HCT116 (cell line): ENCODE results near the gene SAMSN1. TPM values are rescaled to one million over a fixed set of nuclear protein-coding genes. Genes with fewer than 3 reads are reported as not detected.

Experiments used
- ATAC-seq: fragments of 200-7000 bp; cut with Tn5 transposase; 2 replicates; pipeline ENCODE4 v1.9.1; 2020; ENCODE audit warnings: mild to moderate bottlenecking, moderate library complexity
- BruUV-seq: library from RNA; stranded (reverse); fragments of 400-500 nt; replicated peaks from 2 replicates; lab custom pipeline; 2021; lab: Mats Ljungman, UMichigan
- CTCF ChIA-PET: fragments of 300-600 bp; sonication (Branson Sonifier 250); formaldehyde crosslinking; loops from one replicate; lab custom pipeline; 2021; ENCODE audit warnings: antibody characterized with exemption; lab: Charles Lee
- POLR2A ChIA-PET: fragments of 300-600, 350-600 bp; sonication (Branson Sonifier 250); formaldehyde crosslinking; loops from one replicate; lab custom pipeline; 2021; ENCODE audit warnings: antibody characterized with exemption; lab: Charles Lee
- RAD21 ChIA-PET, 2 experiments: fragments of 300-600 bp; sonication (Branson Sonifier 250); formaldehyde crosslinking; loops; one replicate each; lab custom pipeline; 2023; ENCODE audit warnings: low total read pairs in 2 of 2; ENCODE audit not compliant: uncharacterized antibody in 2 of 2, unreplicated experiment in 2 of 2, low non-redundant PET in 1 of 2; lab: Charles Lee
- DNase-seq: peaks from one replicate; pipeline ENCODE4 v3.0.0-alpha.2; 2010; ENCODE audit warnings: low read depth, low spot score
- H2AFZ ChIP-seq: fragments of 200-600 bp; shearing (Covaris generic), sonication (generic); 2 replicates; pipeline ENCODE4 v1.6.1; 2017; ENCODE audit warnings: low read depth, mixed run types, mixed read lengths, antibody characterized with exemption, low read length; ENCODE audit not compliant: poor library complexity, severe bottlenecking
- H3K27ac ChIP-seq: 2 replicates; pipeline ENCODE4 v1.5.1; 2012; ENCODE audit warnings: low read depth, low read length
- H3K27me3 ChIP-seq: fragments of 200-600 bp; sonication (generic); 2 replicates; pipeline ENCODE4 v1.6.1; 2016; ENCODE audit warnings: mixed run types, low read length, mixed read lengths; ENCODE audit not compliant: insufficient read depth
- H3K36me3 ChIP-seq, 2 experiments: fragments of 200-500 bp in 1 of 2; fragments of 200-600 bp in 1 of 2; sonication (Bioruptor generic) in 1 of 2; sonication (generic) in 1 of 2; 2 replicates each; pipeline versions ENCODE4 v1.5.1 to v1.6.1; 2014 to 2016; ENCODE audit warnings: low read length in 2 of 2, inconsistent platforms in 1 of 2, mixed read lengths in 1 of 2, mixed run types in 1 of 2; ENCODE audit not compliant: insufficient read depth in 2 of 2, control insufficient read depth in 1 of 2
- H3K4me1 ChIP-seq, 2 experiments: fragments of 200-600 bp in 1 of 2; sonication (generic) in 1 of 2; 2 replicates each; pipeline versions ENCODE4 v1.5.1 to v1.6.1; 2012 to 2017; ENCODE audit warnings: low read length in 2 of 2, inconsistent platforms in 1 of 2, mild to moderate bottlenecking in 1 of 2, mixed read lengths in 1 of 2, mixed run types in 1 of 2, moderate library complexity in 1 of 2; ENCODE audit not compliant: insufficient read depth in 2 of 2, control insufficient read depth in 1 of 2
- H3K4me2 ChIP-seq: fragments of 200-600 bp; sonication (generic); 2 replicates; pipeline ENCODE4 v1.6.1; 2017; ENCODE audit warnings: mixed run types, low read length, mixed read lengths
- H3K4me3 ChIP-seq, 2 experiments: fragments of 200-600 bp in 1 of 2; sonication (generic) in 1 of 2; replicated peaks in 1 of 2; 2 replicates each; pipeline ENCODE4 v1.5.1; 2011 to 2016; ENCODE audit warnings: low read length in 2 of 2, control low read depth in 1 of 2, low read depth in 1 of 2, mild to moderate bottlenecking in 1 of 2, mixed read lengths in 1 of 2, mixed run types in 1 of 2
- H3K79me2 ChIP-seq: fragments of 200-600 bp; sonication (generic); 2 replicates; pipeline ENCODE4 v1.6.1; 2017; ENCODE audit warnings: mild to moderate bottlenecking, mixed run types, low read length, moderate library complexity, mixed read lengths; ENCODE audit not compliant: insufficient read depth
- H3K9ac ChIP-seq: fragments of 200-600 bp; sonication (generic); 2 replicates; pipeline ENCODE4 v1.6.1; 2016; ENCODE audit warnings: low read length, mixed read lengths
- H3K9me2 ChIP-seq: fragments of 200-600 bp; sonication (generic), shearing (Covaris generic); 2 replicates; pipeline ENCODE4 v1.6.1; 2017; ENCODE audit warnings: mixed run types, mild to moderate bottlenecking, moderate library complexity; ENCODE audit not compliant: insufficient read depth
- H3K9me3 ChIP-seq, 2 experiments: fragments of 200-500 bp in 1 of 2; fragments of 200-600 bp in 1 of 2; sonication (Bioruptor generic) in 1 of 2; sonication (generic) in 1 of 2; 2 replicates each; pipeline ENCODE4 v1.6.1; 2014 to 2017; ENCODE audit warnings: low read length in 2 of 2, mixed read lengths in 2 of 2, inconsistent platforms in 1 of 2, low read depth in 1 of 2, mild to moderate bottlenecking in 1 of 2, mixed run types in 1 of 2, moderate library complexity in 1 of 2; ENCODE audit not compliant: control insufficient read depth in 1 of 2, insufficient read depth in 1 of 2
- H4K20me1 ChIP-seq: fragments of 200-600 bp; sonication (generic), shearing (Covaris generic); 2 replicates; pipeline ENCODE4 v1.6.1; 2017; ENCODE audit warnings: mixed run types, mild to moderate bottlenecking, moderate library complexity; ENCODE audit not compliant: insufficient read depth
- ELF1 ChIP-seq: IDR thresholded peaks from 2 replicates; pipeline ENCODE4 v1.6.1; 2012; ENCODE audit warnings: low read depth, borderline replicate concordance
- EZH2phosphoT487 ChIP-seq: fragments of 200-600 bp; IDR thresholded peaks from 2 replicates; pipeline ENCODE4 v1.6.1; 2018; ENCODE audit warnings: antibody characterized with exemption, borderline replicate concordance
- JUND ChIP-seq: IDR thresholded peaks from 2 replicates; pipeline ENCODE4 v1.6.1; 2012
- POLR2A ChIP-seq: IDR thresholded peaks from 2 replicates; pipeline ENCODE4 v1.7.0; 2011; ENCODE audit warnings: borderline replicate concordance; ENCODE audit not compliant: insufficient read depth, insufficient read length; ENCODE audit errors: extremely low read depth
- POLR2AphosphoS5 ChIP-seq: IDR thresholded peaks from 2 replicates; pipeline ENCODE4 v1.6.1; 2011; ENCODE audit warnings: mild to moderate bottlenecking, low read depth, low read length, moderate library complexity
- RAD21 ChIP-seq: IDR thresholded peaks from 2 replicates; pipeline ENCODE4 v1.6.1; 2012; ENCODE audit warnings: low read depth, mild to moderate bottlenecking
- SIN3A ChIP-seq: IDR thresholded peaks from 2 replicates; pipeline ENCODE4 v1.6.1; 2012; ENCODE audit warnings: low read depth
- SRF ChIP-seq: IDR thresholded peaks from 2 replicates; pipeline ENCODE4 v1.6.1; 2012; ENCODE audit warnings: low read depth
- TCF7L2 ChIP-seq: IDR thresholded peaks from 2 replicates; pipeline ENCODE4 v1.7.0; 2011; ENCODE audit warnings: borderline replicate concordance, inconsistent platforms; ENCODE audit not compliant: insufficient read depth, insufficient read length; ENCODE audit errors: extremely low read depth
- YY1 ChIP-seq: IDR thresholded peaks from 2 replicates; pipeline ENCODE4 v1.6.1; 2011; ENCODE audit warnings: low read length, low read depth, moderate library complexity, mild to moderate bottlenecking; ENCODE audit not compliant: insufficient replicate concordance; ENCODE audit errors: extremely low read depth
- ZFX ChIP-seq: fragments of 450-650 bp; IDR thresholded peaks from 2 replicates; pipeline ENCODE4 v1.6.1; 2017
- intact Hi-C: fragments of 100-400 bp; cut with micrococcal nuclease; formaldehyde crosslinking; loops from 2 replicates; pipeline ENCODE4 v1.10.0; 2022
- total RNA-seq: library from RNA; stranded (reverse); gene quantifications from one replicate; pipeline ENCODE4 v1.2.1, GENCODE V29; 2021; ENCODE audit not compliant: unreplicated experiment
- TF ChIP-seq, protein P1 (sequence below): IDR thresholded peaks from 2 replicates; pipeline ENCODE4 v1.6.1; 2011; ENCODE audit warnings: mild to moderate bottlenecking, low read length, moderate library complexity; ENCODE audit not compliant: insufficient replicate concordance; ENCODE audit errors: extremely low read depth
- TF ChIP-seq, protein P2 (sequence below): IDR thresholded peaks from 2 replicates; pipeline ENCODE4 v1.6.1; 2012

Gene SAMSN1
- total RNA-seq, 1 experiment from 2014 or later, result 0.57 TPM

- ATAC-seq, result no peak
- Histone ChIP-seq H2AFZ (no peak overlapping the region), H3K4me3 (no peak overlapping the region), H3K27me3 (no peaks in the 10 kb centered on the region), H3K36me3 (no peaks in the 10 kb centered on the region), H3K9ac (no peak overlapping the region), H3K9me3 (no peaks in the 10 kb centered on the region), H3K4me1 (no peaks in the 10 kb centered on the region), H3K4me2 (no peak overlapping the region), H4K20me1 (no peaks in the 10 kb centered on the region), H3K27ac (no peak overlapping the region), H3K79me2 (no peaks in the 10 kb centered on the region), H3K9me2 (no peaks in the 10 kb centered on the region)
- intact Hi-C loops, result no loop called here
- no TSS peak for BruUV-seq
- DNase-seq, result no peak
- CTCF ChIA-PET, result no interaction called here
- RAD21 ChIA-PET, result no interaction called here
- POLR2A ChIA-PET, result no interaction called here
- TF ChIP-seq, protein P1, sequence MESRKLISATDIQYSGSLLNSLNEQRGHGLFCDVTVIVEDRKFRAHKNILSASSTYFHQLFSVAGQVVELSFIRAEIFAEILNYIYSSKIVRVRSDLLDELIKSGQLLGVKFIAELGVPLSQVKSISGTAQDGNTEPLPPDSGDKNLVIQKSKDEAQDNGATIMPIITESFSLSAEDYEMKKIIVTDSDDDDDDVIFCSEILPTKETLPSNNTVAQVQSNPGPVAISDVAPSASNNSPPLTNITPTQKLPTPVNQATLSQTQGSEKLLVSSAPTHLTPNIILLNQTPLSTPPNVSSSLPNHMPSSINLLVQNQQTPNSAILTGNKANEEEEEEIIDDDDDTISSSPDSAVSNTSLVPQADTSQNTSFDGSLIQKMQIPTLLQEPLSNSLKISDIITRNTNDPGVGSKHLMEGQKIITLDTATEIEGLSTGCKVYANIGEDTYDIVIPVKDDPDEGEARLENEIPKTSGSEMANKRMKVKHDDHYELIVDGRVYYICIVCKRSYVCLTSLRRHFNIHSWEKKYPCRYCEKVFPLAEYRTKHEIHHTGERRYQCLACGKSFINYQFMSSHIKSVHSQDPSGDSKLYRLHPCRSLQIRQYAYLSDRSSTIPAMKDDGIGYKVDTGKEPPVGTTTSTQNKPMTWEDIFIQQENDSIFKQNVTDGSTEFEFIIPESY, result no peak
- TF ChIP-seq RAD21 (no peak), JUND (no peak), ELF1 (no peak), EZH2phosphoT487 (no peak), YY1 (no peak), POLR2AphosphoS5 (no peak), SIN3A (no peak), ZFX (no peak), POLR2A (no peak), TCF7L2 (no peak), SRF (no peak)
- TF ChIP-seq, protein P2, sequence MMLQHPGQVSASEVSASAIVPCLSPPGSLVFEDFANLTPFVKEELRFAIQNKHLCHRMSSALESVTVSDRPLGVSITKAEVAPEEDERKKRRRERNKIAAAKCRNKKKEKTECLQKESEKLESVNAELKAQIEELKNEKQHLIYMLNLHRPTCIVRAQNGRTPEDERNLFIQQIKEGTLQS, result no peak
Measured at GRCh38 chr21:14581902-14582457, 35.9 kb upstream of the SAMSN1 start.
